IPS-11a (cell line): ENCODE results near the gene CREB5.

ENCODE experiments used
- H3K4me3 ChIP-seq: one replicate; pipeline ENCODE4 v1.5.1; 2013; ENCODE audit warnings: low read depth, low read length, control low read depth

CREB5 gene

GRCh38 chr7:28627263-28627653, 214.9 kb downstream of the CREB5 start:
- no peak overlapping the region for H3K4me3 ChIP-seq

- H3K4me3 ChIP-seq: no peak overlapping the region
Measured at GRCh38 chr7:28627896-28628295, 215.6 kb downstream of the CREB5 start.

GRCh38 chr7:28629216-28629842, 217.0 kb downstream of the CREB5 start:
- no peak overlapping the region for H3K4me3 ChIP-seq

GRCh38 chr7:28630350-28630749, 218.0 kb downstream of the CREB5 start:
- H3K4me3 ChIP-seq: no peak overlapping the region

- no peak overlapping the region for H3K4me3 ChIP-seq
Measured at GRCh38 chr7:28631995-28632394, 219.7 kb downstream of the CREB5 start.

GRCh38 chr7:28638914-28639313, 226.6 kb downstream of the CREB5 start:
- H3K4me3 ChIP-seq: no peak overlapping the region

- no peak overlapping the region for H3K4me3 ChIP-seq
Measured at GRCh38 chr7:28640001-28640400, 227.7 kb downstream of the CREB5 start.

GRCh38 chr7:28641752-28642545, 229.6 kb downstream of the CREB5 start:
- no peak overlapping the region for H3K4me3 ChIP-seq

- H3K4me3 ChIP-seq: no peak overlapping the region
Measured at GRCh38 chr7:28643188-28643569, 230.9 kb downstream of the CREB5 start.

- no peak overlapping the region for H3K4me3 ChIP-seq
Measured at GRCh38 chr7:28643584-28644340, 231.4 kb downstream of the CREB5 start.

GRCh38 chr7:28645866-28646265, 233.5 kb downstream of the CREB5 start:
- H3K4me3 ChIP-seq: no peak overlapping the region

GRCh38 chr7:28646376-28647075, 234.2 kb downstream of the CREB5 start:
- no peak overlapping the region for H3K4me3 ChIP-seq

GRCh38 chr7:28647076-28647421, 234.7 kb downstream of the CREB5 start:
- no peak overlapping the region for H3K4me3 ChIP-seq

GRCh38 chr7:28649189-28649588, 236.9 kb downstream of the CREB5 start:
- no peak overlapping the region for H3K4me3 ChIP-seq

- no peak overlapping the region for H3K4me3 ChIP-seq
Measured at GRCh38 chr7:28649811-28650210, 237.5 kb downstream of the CREB5 start.

GRCh38 chr7:28654110-28654509, 241.8 kb downstream of the CREB5 start:
- H3K4me3 ChIP-seq: no peak overlapping the region

GRCh38 chr7:28656529-28656928, 244.2 kb downstream of the CREB5 start:
- no peak overlapping the region for H3K4me3 ChIP-seq

GRCh38 chr7:28658381-28658780, 246.1 kb downstream of the CREB5 start:
- no peak overlapping the region for H3K4me3 ChIP-seq

- H3K4me3 ChIP-seq: no peak overlapping the region
Measured at GRCh38 chr7:28660132-28660531, 247.8 kb downstream of the CREB5 start.

- H3K4me3 ChIP-seq: no peak overlapping the region
Measured at GRCh38 chr7:28661826-28662595, 249.7 kb downstream of the CREB5 start.

GRCh38 chr7:28666154-28666553, 253.8 kb downstream of the CREB5 start:
- no peak overlapping the region for H3K4me3 ChIP-seq
